ENCODE data around the gene CCDC170. TPM values are rescaled to one million over a fixed set of nuclear protein-coding genes. Genes with fewer than 3 reads are reported as not detected.
A peak's percentile ranks its signal among the peaks of the same experiment; 100 is the strongest.

CCDC170 gene
- total RNA-seq, 1 donor from 2014 or later: not detected

DNA sequence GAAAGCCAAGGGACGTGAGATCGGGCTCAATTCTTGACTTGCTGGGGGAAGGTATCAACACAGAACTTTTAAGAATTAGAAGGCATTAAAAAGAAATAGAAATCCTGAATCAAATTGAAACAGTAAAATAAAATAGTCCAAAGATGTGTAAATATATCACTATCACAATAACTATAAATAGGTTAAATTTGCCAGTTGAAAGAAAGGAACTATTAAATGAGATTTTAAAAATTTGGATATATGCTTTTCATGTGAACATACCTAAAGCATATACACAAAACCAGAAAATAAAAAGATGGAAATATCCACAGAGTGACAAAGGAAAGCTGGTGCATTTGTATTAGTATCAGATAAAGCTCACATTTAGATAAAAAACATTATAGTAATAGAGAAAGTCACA is 161.3 kb downstream of the CCDC170 start:
- DNase-seq (ENCODE audit: low read depth): no peak

DNA sequence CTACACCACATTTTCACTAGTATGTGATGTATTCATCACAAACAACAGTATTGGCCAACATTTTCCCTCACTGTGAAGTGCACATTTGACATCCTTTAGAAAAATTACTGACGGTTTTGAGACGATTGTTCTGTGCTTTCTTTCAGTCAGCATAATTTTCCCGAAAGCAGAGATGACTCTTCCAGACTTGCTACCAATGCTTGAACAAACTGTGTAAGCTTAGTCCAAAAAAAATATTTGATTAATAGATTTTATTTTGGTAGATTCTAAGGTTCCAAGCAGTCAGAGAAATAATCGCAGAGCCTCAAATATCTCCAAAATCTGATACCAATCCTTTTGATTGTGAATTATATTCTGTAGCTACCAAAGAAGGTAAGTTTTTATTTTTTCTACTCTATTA is 162.6 kb downstream of the CCDC170 start:
- DNase-seq (ENCODE audit: low read depth): no peak

DNA sequence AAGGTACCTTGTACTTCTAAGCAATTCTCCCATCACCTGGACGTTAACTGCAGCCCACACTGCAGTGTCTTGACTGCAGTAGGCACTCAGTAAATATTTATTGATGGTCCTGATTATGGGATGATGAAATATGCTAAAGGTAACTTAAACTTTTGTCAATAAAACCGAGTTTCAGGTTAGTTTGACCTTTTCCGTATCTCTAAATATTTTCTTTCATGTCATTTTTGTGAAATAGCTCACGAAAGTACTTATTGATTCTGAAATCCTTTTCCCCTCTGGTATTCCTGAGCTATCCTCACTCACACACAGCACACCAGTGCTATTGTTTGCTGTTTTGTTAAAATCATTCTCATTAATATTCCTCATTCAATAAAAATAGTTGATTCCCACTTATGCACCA is 164.3 kb downstream of the CCDC170 start:
- DNase-seq (ENCODE audit: low read depth): no peak

DNA sequence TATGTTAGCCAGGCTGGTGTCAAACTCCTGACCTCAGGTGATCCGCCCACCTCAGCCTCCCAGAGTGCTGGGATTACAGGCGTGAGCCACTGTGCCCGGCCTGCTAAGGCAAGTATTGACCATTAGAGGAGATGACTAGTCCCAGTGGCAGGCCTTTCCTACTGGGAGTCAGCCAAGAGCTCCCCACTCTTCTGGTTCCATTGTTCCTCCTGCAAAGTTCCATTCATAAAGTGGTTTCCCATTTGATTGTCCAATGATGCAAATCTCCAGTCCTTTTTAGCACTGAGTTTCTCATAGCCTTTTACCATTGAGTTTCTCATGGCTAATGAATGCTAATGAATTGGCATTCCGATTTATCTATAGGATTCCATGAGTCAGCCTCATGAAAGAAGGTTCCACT is 165.4 kb downstream of the CCDC170 start:
- no peak for DNase-seq (ENCODE audit: low read depth)

DNA sequence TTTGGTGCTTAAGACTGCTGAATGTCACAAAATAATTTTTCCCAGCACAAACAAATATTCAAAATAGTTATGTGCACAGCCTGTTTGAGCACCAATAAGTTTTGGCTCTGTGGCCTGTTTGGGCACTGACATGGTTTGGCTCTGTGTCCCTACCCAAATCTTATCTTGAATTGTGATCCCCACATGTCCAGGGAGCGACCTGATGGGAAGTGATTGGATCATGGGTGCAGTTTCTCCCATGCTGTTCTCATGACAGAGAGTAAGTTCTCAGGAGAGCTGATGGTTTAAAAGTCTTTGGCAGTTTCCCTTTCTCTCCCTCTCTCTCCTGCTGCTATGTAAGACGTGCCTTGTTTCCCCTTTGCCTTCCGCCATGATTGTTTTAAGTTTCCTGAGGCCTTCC is 167.7 kb downstream of the CCDC170 start:
- no peak for DNase-seq (ENCODE audit: low read depth)

DNA sequence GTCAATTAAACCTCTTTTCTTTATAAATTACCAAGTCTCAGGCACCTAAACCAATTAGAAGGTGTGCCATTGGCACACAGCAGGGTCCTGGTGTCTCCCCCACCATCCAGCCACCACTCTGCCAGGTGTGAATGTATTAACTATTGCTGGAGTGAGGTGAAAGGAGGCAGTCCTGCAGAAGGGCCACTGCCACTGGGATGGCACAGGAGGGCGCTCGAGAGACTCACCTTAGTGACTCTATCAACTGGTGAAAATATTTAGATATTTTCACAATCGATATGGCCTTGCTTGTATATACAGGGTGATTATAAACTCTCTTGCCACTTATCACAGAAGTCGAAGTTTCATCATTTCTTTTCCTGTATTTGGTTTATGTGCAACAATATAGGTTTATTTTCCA is 168.1 kb downstream of the CCDC170 start:
- no peak for DNase-seq (ENCODE audit: low read depth)

DNA sequence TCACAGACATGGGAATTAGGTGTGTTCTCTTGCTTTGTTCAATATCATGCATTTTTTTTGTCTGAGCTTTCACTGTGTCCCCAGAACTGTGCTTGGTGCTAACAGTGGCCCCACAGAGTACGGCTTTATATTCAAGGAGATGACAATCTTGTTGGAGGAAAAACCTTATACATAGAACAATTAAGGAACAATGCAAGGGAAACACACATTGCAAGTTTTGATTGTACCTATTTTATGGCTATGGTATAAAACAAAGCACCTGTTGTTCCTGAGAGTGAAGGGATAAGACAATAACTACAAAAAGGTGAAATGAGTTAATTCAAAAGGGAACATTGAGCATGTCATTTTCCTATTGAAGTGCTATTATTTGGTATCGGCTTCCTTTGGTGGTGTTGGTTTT is 169.7 kb downstream of the CCDC170 start:
- DNase-seq (ENCODE audit: low read depth): no peak

DNA sequence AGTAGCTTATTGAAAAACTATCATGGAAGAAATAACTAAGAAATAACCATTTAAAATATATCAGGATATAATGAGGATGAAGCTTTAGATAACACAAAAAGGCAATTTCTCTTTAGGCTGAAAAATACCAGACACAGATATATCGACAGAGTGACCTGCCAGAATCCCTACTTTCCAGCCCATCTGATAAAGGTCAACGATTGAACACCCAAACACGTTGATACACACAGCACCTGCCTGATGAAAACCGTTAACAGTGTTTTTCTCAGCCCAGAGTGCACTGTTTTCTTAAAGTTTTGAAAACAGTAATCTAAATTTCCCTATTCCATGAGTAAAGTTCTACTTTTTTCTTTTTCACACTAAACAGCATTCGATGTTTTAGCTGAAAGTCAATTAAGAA is 170.6 kb downstream of the CCDC170 start:
- no peak for DNase-seq (ENCODE audit: low read depth)

DNA sequence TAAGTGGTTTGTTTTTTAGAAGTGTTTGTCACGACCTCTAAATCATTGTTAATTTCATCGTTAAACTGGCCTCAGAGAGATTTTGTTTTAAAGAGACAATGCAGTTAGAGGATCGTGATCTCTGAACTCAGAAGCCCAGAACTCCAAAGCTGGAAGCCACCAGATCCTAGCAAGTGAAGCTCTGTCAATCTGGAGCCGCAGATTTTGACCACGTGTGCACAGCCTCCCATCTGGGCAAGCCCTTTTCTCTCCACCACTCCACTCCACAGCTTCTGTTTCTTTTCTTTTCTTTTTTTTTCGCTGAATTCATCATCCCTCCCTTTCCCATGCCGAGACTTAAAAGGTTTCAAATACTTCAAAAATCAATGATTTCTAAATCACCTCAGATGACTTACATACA is 171.5 kb downstream of the CCDC170 start:
- peak; percentile 6 for DNase-seq (ENCODE audit: low read depth)

DNA sequence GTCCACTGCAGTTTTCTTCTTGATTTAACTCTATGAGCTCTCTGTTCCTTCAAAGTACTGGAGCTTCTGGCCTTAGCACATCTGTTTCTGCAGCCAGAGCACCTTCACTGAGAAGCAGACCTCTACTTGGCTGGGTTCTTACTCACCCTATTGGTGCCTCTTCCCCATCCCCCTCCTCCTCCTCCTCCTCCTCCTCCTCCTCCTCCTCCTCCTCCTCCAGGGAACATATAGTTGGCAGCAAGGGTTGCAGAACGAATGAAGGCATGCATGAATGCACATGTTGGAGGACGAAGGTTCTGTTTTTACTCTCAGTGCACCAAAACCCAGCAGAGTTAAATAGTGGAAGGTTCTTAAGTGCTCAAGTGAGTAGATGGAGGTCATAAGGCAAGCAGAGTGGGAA is 172.7 kb downstream of the CCDC170 start:
- DNase-seq (ENCODE audit: low read depth): no peak

DNA sequence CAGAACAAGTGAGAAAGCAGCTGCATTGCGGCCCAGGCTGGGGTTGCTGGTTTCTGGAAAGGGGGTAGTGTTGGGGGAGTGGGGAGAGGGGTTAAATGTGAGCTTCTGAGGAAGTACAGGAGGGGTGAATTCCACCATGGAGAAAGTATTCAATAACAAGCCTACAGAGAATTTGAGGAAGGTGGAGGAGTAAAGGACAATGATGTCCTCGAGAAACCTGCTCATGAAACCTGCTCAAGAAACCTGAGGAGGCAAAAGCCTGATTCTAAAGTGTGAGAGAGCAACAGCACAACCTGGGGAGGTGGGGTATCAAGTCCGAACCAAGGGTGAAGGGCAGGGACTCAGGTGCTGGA is 175.4 kb downstream of the CCDC170 start:
- DNase-seq (ENCODE audit: low read depth): no peak

DNA sequence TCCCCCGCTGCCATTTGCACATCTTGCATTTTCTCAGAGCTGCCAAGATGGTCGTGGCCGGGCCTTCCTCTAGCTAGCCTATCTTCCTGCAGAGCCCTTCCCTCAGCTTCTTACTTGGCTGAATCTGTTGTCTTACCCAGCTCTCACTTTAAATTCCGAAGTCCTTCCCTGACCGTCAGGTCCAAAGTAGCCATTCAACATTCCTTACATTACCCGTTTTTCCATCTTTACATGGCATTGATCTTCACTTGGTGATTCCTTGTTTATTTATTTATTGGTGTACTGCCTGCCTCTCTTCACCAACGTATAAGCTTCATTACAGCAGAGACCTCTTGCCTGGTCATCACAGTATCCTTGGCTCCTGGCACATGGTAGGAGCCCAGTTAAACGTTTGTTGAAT is 176.3 kb downstream of the CCDC170 start:
- no peak for DNase-seq (ENCODE audit: low read depth)

Other genes with a start within 250 kb of the CCDC170 start
- gene ZBTB2, start 102.5 kb upstream of the CCDC170 start, total RNA-seq: 8.3 and 10.0 TPM in 2 replicates
- gene RMND1, start 41.9 kb upstream of the CCDC170 start, total RNA-seq: 18.1 and 25.3 TPM in 2 replicates

Data from myocyte (in vitro differentiated cells).